Measurements from ENCODE around the gene NOSIP. TPM values are rescaled to one million over a fixed set of nuclear protein-coding genes. Genes with fewer than 3 reads are reported as not detected.

NOSIP gene
- total and polyA plus RNA-seq, 10 of the 15 experiments (the other 5 are each of a cell fraction or from before 2014, with no cell fraction given) = 7.2 to 85.5 (median 48.4) TPM

GRCh38 chr19:49594157-49594992, 14.0 kb upstream of the NOSIP start:
- Histone ChIP-seq H3K36me3 (ENCODE audit: control insufficient read depth in 2 of 2, insufficient read depth in 2 of 2, low read length in 1 of 2) (peaks cover 0 to 19% of the 10 kb centered on the region in 2 experiments; a peak in 3 of 4 replicates), H2AFZ (ENCODE audit: control insufficient read depth, low read depth, low read length) (no peak overlapping the region), H3K4me1 (ENCODE audit: control insufficient read depth, insufficient read depth, low read length) (peaks cover 7% of the 10 kb centered on the region), H3K4me3 (peak overlapping the region; percentile 66; the same call in 1 of the 2 replicates), H3K27ac (ENCODE audit: control insufficient read depth, insufficient read depth) (peak overlapping the region; percentile 68; the same call in 1 of the 2 replicates), H3K9ac (ENCODE audit: control insufficient read depth, insufficient read depth, low read length) (no peak overlapping the region; the same call in 1 of the 2 replicates), H3K79me2 (ENCODE audit: control insufficient read depth, insufficient read depth, low read length) (peaks cover 28% of the 10 kb centered on the region), H4K20me1 (ENCODE audit: control insufficient read depth, insufficient read depth) (peaks cover 3% of the 10 kb centered on the region; the same call in 1 of the 2 replicates), H3K4me2 (ENCODE audit: control insufficient read depth, insufficient read depth) (peak overlapping the region; percentile 77), H3K9me3 (replicated peaks; ENCODE audit: control insufficient read depth, insufficient read depth, low read length) (no peaks in the 10 kb centered on the region), H3K27me3 (replicated peaks in 1 of 2; ENCODE audit: control insufficient read depth in 2 of 2, insufficient read depth in 2 of 2, low read length in 1 of 2) (no peaks in the 10 kb centered on the region)
- ChIA-PET RAD21 (ENCODE audit: unreplicated experiment) (interaction anchor here (1.8 to 1.9 kb wide), 2 partner anchors 46 to 81 kb away, joined by 8 to 17 read pairs; partner anchors contain the start of gene RRAS), POLR2A (interaction anchor here (0.7 to 4.8 kb wide), 3 partner anchors 47 to 81 kb away, joined by 3 to 49 read pairs (median 37); partner anchors contain the start of genes PRMT1, RRAS and SCAF1), SMC1A (ENCODE audit: uncharacterized antibody, unreplicated experiment) (interaction anchor here (1.2 kb wide), 1 partner anchor 24 kb away, joined by 5 read pairs; no protein-coding TSS in a partner anchor), CTCF (interaction anchor here (0.6 to 2.5 kb wide), 4 partner anchors 24 to 89 kb away, joined by 3 to 17 read pairs (median 4); no protein-coding TSS in a partner anchor)
- WGBS (ENCODE audit: insufficient coverage, insufficient replicate concordance, low lambda C conversion rate, missing lambda C conversion rate) = 92% methylated on average over 29 of the region's 35 CpGs
- ATAC-seq (no peak), DNase-seq (ENCODE audit: low read depth, low spot score) (no peak), FAIRE-seq (no peak)
- intact Hi-C loops (cut with micrococcal nuclease; ENCODE audit: unreplicated experiment) (loop anchor here (5.0 kb wide), 1 partner anchor 48 kb away; the partner anchor contains the start of genes RRAS and SCAF1), in situ Hi-C loops (cut with MboI) (no loop called here)
- BruUV-seq (replicated peaks) = no TSS peak
- TF ChIP-seq NFYA (IDR thresholded peaks at IDR 0.05; ENCODE audit: borderline replicate concordance, low read depth, low read length) = no peak
- TF ChIP-seq CBFB (IDR thresholded peaks at IDR 0.05; ENCODE audit: low read depth) = no peak
- no peak for TF ChIP-seq E4F1 (IDR thresholded peaks at IDR 0.05; ENCODE audit: borderline replicate concordance, partially characterized antibody)
- TF ChIP-seq HCFC1 (IDR thresholded peaks at IDR 0.05; ENCODE audit: low read length) = no peak
- TF ChIP-seq IRF5 (IDR thresholded peaks at IDR 0.05; ENCODE audit: borderline replicate concordance) = no peak
- TF ChIP-seq JUND (IDR thresholded peaks at IDR 0.05; ENCODE audit: low read depth, low read length) = no peak

All from GM12878 (cell line).